HG02759 (cell line): Measurements from ENCODE around the gene GPR78.

Source experiments
- ATAC-seq: cut with Tn5 transposase; IDR thresholded peaks from one replicate; pipeline ENCODE4 v1.9.1; 2021; ENCODE audit warnings: mild to moderate bottlenecking, moderate library complexity; ENCODE audit not compliant: unreplicated experiment

Gene GPR78

GRCh38 chr4:8598391-8599090, 18.3 kb downstream of the GPR78 start:
- no peak for ATAC-seq

DNA sequence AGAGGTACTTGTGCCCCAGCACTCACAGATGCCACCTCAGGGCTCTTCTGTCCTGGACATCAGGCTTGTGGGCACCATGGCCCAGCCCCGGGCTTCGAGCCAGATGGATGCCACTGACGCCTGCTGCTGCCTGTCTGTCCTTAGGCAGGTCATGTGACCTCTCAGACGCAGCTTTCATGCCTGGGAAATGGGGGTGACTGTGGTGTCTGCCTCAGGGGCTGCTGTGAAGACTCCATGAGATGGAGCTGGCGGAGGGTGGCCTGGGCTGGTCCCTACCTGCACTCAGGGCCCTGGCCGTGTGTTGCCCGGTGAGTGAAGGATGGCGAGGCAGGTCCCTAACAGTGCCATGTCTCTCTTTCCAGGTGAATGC, 18.9 kb downstream of the GPR78 start:
- ATAC-seq = no peak

DNA sequence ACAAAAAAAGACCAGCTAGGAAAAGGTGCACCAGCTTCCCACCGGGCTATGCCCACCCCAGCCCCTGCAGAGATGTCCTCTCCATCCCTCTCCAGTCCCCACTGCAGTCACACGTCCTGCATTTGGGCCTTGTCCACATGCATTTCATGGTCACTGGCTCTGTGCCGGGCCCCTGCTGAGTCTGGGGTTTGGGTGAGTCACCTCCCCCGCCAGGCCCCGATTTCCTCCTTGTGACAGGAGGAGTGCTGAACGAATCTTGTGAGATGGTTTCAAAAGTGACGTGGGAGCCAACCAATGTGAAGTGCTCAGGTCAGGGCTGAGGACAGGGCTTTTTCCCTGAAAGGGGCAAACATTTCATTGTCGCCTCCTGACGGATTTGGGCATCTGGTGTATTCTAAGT, 19.5 kb downstream of the GPR78 start:
- ATAC-seq = no peak

- no peak for ATAC-seq
These were observed 20.1 kb downstream of the GPR78 start for GRCh38 chr4:8600266-8600665.

GRCh38 chr4:8600686-8601085, 20.5 kb downstream of the GPR78 start:
- no peak for ATAC-seq

- no peak for ATAC-seq
These were observed 20.9 kb downstream of the GPR78 start for GRCh38 chr4:8601086-8601485.

- no peak for ATAC-seq
These were observed 21.4 kb downstream of the GPR78 start for GRCh38 chr4:8601556-8601955.

DNA sequence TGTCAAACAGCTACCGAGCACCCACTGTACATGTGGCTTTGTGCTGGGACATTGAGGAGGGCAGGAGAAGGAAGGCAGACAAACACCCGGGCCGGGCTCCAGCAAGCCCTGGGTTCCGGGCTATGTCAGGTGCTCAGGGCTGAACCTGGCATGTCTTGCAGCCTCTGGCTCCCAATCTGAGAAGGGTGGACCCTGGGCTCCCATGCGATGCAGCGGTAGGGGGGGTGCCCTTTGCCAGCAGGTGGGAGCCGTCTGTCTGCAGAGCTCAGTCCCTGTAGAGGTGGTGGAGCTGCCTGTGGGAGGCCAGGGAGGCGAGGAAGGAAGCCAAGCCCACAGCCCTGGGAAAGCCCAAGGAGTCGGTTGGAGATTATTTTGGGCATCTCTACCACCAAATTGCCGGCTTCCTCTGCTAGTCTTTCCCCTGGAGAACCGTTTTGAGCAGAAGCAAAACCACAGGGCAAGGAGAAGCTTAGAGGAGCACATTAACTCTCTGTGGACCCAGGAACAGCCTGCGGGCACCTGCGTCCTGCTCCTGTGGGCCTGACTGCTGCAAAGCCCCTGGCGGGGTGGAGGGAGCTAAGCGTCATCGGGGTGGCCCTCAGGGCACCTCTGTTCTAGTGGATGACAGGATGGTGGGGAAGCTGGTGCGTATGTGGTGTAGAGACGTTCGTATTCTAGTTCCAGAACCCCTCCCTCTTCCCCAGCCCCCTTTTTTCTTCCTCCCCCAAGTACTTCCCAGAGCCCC, 22.7 kb downstream of the GPR78 start:
- no peak for ATAC-seq

DNA sequence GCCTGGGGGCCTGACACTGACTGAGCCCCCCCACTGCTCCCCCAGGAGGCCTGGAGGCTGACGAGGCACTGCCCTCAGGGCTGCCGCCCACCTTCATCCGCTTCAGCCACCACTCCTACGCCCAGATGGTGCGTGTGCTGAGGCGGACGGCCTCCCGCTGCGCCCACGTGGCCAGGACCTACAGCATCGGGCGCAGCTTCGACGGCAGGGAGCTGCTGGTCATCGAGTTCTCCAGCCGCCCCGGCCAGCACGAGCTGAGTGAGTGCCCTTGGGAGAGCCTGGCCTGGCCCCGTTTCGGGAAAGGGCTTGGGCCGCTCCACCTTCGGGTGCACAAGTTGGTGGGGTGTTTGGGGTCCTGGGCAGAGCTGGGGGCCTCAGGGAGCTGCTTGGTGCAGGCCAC, 23.7 kb downstream of the GPR78 start:
- no peak for ATAC-seq

- no peak for ATAC-seq
These were observed 25.1 kb downstream of the GPR78 start for GRCh38 chr4:8605289-8605688.

GRCh38 chr4:8606476-8606875, 26.3 kb downstream of the GPR78 start:
- no peak for ATAC-seq

DNA sequence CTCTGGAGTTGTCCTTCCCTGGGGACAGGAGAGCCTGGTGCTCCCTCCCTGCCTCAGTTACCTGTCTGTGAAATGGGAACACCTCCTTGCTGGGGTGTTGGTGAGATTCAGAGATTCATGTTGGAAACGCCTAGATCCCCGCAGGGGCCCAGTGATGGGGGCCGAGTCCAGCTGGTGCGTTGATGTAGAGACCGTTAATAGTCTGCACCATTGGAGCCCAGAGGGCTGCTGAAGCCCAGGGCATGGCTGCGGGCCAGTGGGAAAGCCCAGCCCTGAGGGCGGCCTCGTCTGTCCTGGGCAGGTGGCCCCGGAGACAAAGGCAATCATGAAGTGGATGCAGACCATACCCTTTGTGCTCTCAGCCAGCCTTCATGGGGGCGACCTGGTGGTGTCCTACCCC, 26.8 kb downstream of the GPR78 start:
- no peak for ATAC-seq

- peak; percentile 55 for ATAC-seq
These were observed 27.6 kb downstream of the GPR78 start for GRCh38 chr4:8607603-8608481.

DNA sequence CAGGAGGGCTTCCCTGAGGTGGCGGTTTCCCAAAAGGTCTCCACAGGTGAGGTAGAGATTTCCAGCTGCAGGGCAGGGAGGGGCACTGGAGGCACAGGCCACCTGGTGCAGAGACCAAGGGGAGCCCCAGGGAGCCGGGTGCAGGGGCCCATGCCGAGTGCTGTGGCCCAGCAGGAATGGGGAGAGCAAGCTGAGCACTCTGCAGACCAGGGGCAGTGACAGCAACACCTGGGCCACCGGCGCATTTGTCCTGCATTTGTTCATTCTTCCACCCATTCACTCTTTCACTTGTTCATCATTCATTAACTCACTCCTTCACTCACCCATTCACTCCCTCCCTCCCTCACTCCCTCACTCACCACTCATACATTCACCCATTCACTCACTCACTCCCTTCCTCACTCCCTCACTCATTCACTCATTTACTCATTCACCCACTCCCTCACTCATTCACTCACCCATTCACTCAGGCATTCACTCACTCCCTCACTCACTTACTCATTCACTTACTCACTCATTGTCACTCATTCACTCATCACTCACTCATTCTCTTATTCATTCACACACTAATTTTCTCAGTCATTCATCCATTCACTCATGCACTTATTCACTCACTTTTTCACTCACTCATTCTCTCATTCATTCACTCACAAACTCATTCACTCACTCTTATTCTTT, 28.7 kb downstream of the GPR78 start:
- no peak for ATAC-seq

DNA sequence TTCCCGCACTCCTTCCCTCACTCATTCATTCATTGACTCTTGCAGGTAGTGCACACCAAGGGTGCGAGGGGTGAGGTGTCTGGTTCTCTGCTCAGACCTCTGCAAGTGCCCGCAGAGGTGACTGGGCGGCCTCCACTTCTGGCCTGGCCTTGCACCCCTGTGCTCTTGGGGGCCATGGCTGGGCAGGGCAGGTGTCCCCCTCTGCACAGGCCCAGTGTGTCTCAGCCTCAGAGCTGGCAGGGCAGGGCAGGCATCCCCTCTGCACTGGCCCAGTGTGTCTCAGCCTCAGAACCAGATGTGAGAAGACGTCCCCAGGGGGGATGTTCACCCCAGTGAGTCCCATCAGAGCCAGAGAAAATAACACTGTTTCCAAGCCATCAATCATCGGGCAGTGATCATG, 29.2 kb downstream of the GPR78 start:
- ATAC-seq = no peak

DNA sequence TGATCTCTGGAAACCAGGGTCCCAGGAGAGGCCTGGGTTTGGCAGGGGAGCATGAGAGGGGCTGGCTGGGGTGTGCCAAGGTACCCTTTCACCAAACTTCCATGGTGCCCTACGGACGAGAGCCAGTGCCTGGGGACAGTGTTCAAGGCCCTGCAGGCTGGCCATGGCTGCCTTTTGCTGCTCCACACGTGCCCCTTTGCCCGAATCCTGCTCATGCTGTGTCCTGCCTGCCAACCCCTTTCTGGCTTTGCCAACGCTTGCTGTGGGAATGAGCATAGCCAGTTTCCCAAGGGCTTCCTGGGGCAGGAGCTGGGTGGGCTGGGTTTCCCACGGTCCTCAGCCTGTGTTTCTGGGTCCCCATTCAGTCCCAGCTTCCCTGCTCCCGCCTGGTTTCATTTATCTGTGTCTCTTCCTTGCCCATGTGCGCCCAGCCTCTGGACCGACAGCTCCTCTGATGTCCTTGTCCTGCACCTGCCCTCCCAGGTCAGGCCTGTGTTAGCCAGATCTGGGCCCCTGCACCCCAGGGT, 29.7 kb downstream of the GPR78 start:
- no peak for ATAC-seq

DNA sequence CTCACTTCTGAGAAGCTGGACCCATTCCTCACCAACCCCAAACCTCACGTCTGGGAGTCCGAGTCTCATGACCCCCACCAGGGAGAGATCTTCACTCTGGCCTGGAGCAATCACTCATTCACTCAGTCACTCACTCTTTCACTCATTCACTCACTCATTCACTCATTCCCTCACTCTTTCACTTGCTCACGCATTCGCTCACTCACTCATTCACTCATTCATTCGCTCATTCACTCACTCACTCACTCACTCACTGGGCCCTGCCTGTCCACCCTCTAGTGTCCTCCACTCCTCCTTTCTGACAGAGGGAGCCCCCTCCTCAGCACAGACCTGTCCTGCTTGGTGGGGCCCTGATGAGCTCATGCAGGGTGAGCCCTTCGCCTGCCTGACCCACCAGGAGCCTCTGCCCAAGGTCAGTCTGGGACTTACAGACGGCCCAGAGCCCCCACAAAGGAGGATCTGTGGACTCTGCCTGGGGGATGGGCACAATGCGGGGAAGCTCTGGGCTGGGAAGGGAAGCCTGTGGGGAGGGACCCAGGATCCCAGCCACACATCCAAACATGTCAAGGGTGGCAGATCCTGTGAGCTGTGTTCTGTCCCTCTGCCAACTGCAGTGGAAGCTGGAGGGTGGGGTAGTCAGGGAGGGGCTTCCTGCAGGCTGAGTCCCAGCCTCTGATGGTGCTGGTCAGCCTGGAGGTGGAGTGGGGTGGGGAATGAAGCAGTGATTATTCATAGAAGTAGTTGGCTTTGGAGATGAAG, 30.8 kb downstream of the GPR78 start:
- no peak for ATAC-seq

- no peak for ATAC-seq
These were observed 32.5 kb downstream of the GPR78 start for GRCh38 chr4:8612646-8613045.

DNA sequence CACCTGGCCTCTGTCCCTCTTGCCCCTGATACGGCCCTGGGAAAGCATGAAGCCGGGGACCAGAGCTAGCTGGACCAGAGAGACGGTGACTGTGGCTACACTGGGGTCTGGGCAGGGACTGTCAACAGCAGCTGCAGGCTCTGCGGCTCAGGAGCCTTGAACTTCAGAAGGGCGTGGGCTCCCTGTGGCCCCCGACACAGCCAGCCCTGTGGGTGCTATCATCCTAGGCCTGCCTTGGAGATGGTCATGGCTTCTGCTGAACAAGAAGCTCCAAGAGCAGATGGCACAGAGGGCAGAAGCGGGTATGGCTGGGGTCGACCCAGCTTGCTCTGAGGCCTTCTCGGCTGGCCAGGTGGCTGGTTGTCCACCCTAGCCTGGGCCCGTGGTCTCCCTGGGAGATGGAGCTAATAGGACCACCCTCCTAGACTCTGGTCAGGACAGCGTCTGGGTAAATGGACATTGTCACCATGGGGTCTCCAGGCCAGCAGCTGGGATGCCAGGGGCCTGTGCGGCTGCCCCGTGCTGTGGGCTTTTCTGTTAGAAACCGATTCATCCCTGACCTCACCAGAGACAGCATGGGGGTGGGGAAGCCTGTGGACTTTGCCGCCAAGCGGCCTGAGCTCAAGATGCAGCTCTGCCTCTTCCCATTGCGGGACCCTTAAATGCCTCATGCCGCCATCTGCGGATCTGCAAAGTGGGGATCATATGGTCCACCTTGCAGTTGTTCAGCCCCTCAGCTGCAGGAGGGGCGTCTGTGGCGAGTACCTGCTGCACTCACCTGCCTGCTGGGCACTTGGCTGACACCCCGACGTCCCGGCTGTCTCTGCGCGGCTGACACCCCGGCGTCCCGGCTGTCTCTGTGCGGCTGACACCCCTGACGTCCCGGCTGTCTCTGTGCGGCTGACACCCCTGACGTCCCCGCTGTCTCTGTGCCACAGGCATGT, 33.5 kb downstream of the GPR78 start:
- ATAC-seq = no peak
